ENCODE data around the gene UBE2I. TPM values are rescaled to one million over a fixed set of nuclear protein-coding genes. Genes with fewer than 3 reads are reported as not detected.

UBE2I gene
- total RNA-seq (2021) (211 to 229 TPM (median 222 TPM) in 3 replicates), Bru-seq, nascent RNA (percentile 88 among the genes with signal in this experiment)
- long read RNA-seq, experiment 1, transcript UBE2I-203 (7 exons, 2,976 nt) = major isoform, 463 of 569 reads
- long read RNA-seq, experiment 1, transcript UBE2I-201 (7 exons, 2,832 nt) = minor isoform, 10 of 569 reads
- long read RNA-seq, experiment 1, transcript UBE2I-204 (8 exons, 3,109 nt) = minor isoform, 20 of 569 reads
- long read RNA-seq, experiment 1, partial matches to known transcripts = 28 of 569 reads
- long read RNA-seq, experiment 1, other reads (novel, unspliced or antisense) = 40 of 569 reads
- long read RNA-seq, experiment 2, transcript UBE2I-219 (3 exons, 498 nt) = minor isoform, 10 of 421 reads
- long read RNA-seq, experiment 2, transcript UBE2I-201 (7 exons, 2,832 nt) = minor isoform, 8 of 421 reads
- long read RNA-seq, experiment 2, transcript UBE2I-202 (7 exons, 3,253 nt) = minor isoform, 7 of 421 reads
- long read RNA-seq, experiment 2, transcript UBE2I-203 (7 exons, 2,976 nt) = major isoform, 284 of 421 reads
- long read RNA-seq, experiment 2, partial matches to known transcripts = 26 of 421 reads
- long read RNA-seq, experiment 2, other reads (novel, unspliced or antisense) = 81 of 421 reads
- long read RNA-seq, experiment 3, transcript UBE2I-201 (7 exons, 2,832 nt) = minor isoform, 18 of 896 reads
- long read RNA-seq, experiment 3, transcript UBE2I-204 (8 exons, 3,109 nt) = minor isoform, 24 of 896 reads
- long read RNA-seq, experiment 3, transcript UBE2I-203 (7 exons, 2,976 nt) = major isoform, 658 of 896 reads
- long read RNA-seq, experiment 3, transcript UBE2I-202 (7 exons, 3,253 nt) = minor isoform, 21 of 896 reads
- long read RNA-seq, experiment 3, partial matches to known transcripts = 144 of 896 reads
- long read RNA-seq, experiment 3, other reads (novel, unspliced or antisense) = 28 of 896 reads

- H3K9me3 Mint-ChIP-seq = no peaks in the 10 kb centered on the region
- ATAC-seq (peak; percentile 83), DNase-seq (ENCODE audit: low spot score) (peak; percentile 96)
- H3K36me3 Mint-ChIP-seq = peaks cover 9% of the 10 kb centered on the region; the same call in 1 of the 2 replicates
- no peaks in the 10 kb centered on the region for H3K27me3 Mint-ChIP-seq (ENCODE audit: low read depth)
- ChIA-PET POLR2A (interaction anchor here (0.5 to 1.6 kb wide), 5 partner anchors 16 to 61 kb away, joined by 3 to 6 read pairs (median 4); no protein-coding TSS in a partner anchor), CTCF (interaction anchor here (0.6 to 1.6 kb wide), 8 partner anchors 8 to 1298 kb away, joined by 3 to 7 read pairs (median 4); no protein-coding TSS in a partner anchor)
- peak within 1 kb of the TSS; percentile 98 for H3K27ac Mint-ChIP-seq
- peaks cover 9% of the 10 kb centered on the region for H3K4me1 Mint-ChIP-seq
- peak; percentile 91 for TF ChIP-seq NFYB (CRISPR knock-in tag; conservative IDR thresholded peaks at IDR 0.05; ENCODE audit: low read depth)
- TF ChIP-seq JUN (CRISPR knock-in tag; IDR thresholded peaks at IDR 0.05) = peak; percentile 71; the same call in 1 of the 2 replicates
- TF ChIP-seq HMGA2 (CRISPR knock-in tag; IDR thresholded peaks at IDR 0.05) = no peak
- peak; percentile 41 for TF ChIP-seq MAX (CRISPR knock-in tag; IDR thresholded peaks at IDR 0.05)
- TF ChIP-seq TCF7 (CRISPR knock-in tag; IDR thresholded peaks at IDR 0.05; ENCODE audit: low read depth) = 0 out of 2 replicates have a peak, but pooled peaks have one; percentile 52
- TF ChIP-seq CREM (CRISPR knock-in tag; IDR thresholded peaks at IDR 0.05) = peak; percentile 43; the same call in 1 of the 2 replicates
- TF ChIP-seq TEAD4 (CRISPR knock-in tag; IDR thresholded peaks at IDR 0.05) = peak; percentile 80; the same call in 1 of the 2 replicates
- TF ChIP-seq FOXK1 (CRISPR knock-in tag; IDR thresholded peaks at IDR 0.05) = peak; percentile 52; the same call in 1 of the 2 replicates
- TF ChIP-seq, protein P1, sequence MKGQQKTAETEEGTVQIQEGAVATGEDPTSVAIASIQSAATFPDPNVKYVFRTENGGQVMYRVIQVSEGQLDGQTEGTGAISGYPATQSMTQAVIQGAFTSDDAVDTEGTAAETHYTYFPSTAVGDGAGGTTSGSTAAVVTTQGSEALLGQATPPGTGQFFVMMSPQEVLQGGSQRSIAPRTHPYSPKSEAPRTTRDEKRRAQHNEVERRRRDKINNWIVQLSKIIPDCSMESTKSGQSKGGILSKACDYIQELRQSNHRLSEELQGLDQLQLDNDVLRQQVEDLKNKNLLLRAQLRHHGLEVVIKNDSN (CRISPR knock-in tag; IDR thresholded peaks at IDR 0.05) = peak; percentile 38
- TF ChIP-seq SP1 (CRISPR knock-in tag; conservative IDR thresholded peaks at IDR 0.05) = peak; percentile 91
- TF ChIP-seq EMX1 (CRISPR knock-in tag; IDR thresholded peaks at IDR 0.05) = no peak
- TF ChIP-seq, protein P2, sequence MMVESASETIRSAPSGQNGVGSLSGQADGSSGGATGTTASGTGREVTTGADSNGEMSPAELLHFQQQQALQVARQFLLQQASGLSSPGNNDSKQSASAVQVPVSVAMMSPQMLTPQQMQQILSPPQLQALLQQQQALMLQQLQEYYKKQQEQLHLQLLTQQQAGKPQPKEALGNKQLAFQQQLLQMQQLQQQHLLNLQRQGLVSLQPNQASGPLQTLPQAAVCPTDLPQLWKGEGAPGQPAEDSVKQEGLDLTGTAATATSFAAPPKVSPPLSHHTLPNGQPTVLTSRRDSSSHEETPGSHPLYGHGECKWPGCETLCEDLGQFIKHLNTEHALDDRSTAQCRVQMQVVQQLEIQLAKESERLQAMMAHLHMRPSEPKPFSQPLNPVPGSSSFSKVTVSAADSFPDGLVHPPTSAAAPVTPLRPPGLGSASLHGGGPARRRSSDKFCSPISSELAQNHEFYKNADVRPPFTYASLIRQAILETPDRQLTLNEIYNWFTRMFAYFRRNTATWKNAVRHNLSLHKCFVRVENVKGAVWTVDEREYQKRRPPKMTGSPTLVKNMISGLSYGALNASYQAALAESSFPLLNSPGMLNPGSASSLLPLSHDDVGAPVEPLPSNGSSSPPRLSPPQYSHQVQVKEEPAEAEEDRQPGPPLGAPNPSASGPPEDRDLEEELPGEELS (CRISPR knock-in tag; IDR thresholded peaks at IDR 0.05) = peak; percentile 26; the same call in 1 of the 2 replicates
- 0 out of 2 replicates have a peak, but pooled peaks have one; percentile 61 for TF ChIP-seq SMAD3 (CRISPR knock-in tag; IDR thresholded peaks at IDR 0.05; ENCODE audit: borderline replicate concordance)
- TF ChIP-seq SMAD4 (CRISPR knock-in tag; IDR thresholded peaks at IDR 0.05) = peak; percentile 87
- TF ChIP-seq MLX (CRISPR knock-in tag; IDR thresholded peaks at IDR 0.05) = no peak
- TF ChIP-seq, protein P3, sequence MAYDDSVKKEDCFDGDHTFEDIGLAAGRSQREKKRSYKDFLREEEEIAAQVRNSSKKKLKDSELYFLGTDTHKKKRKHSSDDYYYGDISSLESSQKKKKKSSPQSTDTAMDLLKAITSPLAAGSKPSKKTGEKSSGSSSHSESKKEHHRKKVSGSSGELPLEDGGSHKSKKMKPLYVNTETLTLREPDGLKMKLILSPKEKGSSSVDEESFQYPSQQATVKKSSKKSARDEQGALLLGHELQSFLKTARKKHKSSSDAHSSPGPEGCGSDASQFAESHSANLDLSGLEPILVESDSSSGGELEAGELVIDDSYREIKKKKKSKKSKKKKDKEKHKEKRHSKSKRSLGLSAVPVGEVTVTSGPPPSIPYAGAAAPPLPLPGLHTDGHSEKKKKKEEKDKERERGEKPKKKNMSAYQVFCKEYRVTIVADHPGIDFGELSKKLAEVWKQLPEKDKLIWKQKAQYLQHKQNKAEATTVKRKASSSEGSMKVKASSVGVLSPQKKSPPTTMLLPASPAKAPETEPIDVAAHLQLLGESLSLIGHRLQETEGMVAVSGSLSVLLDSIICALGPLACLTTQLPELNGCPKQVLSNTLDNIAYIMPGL (CRISPR knock-in tag; IDR thresholded peaks at IDR 0.05) = peak; percentile 44; the same call in 1 of the 2 replicates
- TF ChIP-seq ZBTB43 (CRISPR knock-in tag; IDR thresholded peaks at IDR 0.05) = no peak
- TF ChIP-seq NR1H2 (CRISPR knock-in tag; IDR thresholded peaks at IDR 0.05) = no peak
- H3K4me3 Mint-ChIP-seq = peak within 1 kb of the TSS; percentile 90
Measured at GRCh38 chr16:1308977-1309885, at the start of gene UBE2I. TSS of gene UBE2I (plus strand) at chr16:1309636. CDS start at chr16:1314031, 4,395 bp downstream.

Measured in WTC11 (cell line).